ENCODE results near the gene TMEM242. TPM values are rescaled to one million over a fixed set of nuclear protein-coding genes. Genes with fewer than 3 reads are reported as not detected.
A peak's percentile ranks its signal among the peaks of the same experiment; 100 is the strongest.

The TMEM242 gene
- total and polyA plus RNA-seq, 10 donors = 3.7 to 16.0 (median 7.2) TPM

- no peak for DNase-seq
- intact Hi-C loops (cut with DNase I; ENCODE audit: low total_unique reads) = loop anchor here (10.0 kb wide), 1 partner anchor 58 kb away; the partner anchor contains the start of gene ZDHHC14
- WGBS, 5 donors = 24 to 55% (median 37%) methylated on average over 6 of the region's 6 CpGs
- TF ChIP-seq CTCF (IDR thresholded peaks at IDR 0.05 in 8 of 11, conservative IDR thresholded peaks at IDR 0.05 in 3 of 11) (no peak), POLR2A (IDR thresholded peaks at IDR 0.05) (no peak), POLR2AphosphoS5 (IDR thresholded peaks at IDR 0.05) (no peak)
- Histone ChIP-seq H3K36me3 (no peaks in the 10 kb centered on the region), H3K27me3 (replicated peaks in 1 of 7) (peaks cover 0 to 17% (median 0%) of the 10 kb centered on the region in 7 donors), H3K4me3 (no peak overlapping the region), H3K4me1 (peaks cover 7 to 27% (median 16%) of the 10 kb centered on the region in 6 donors), H3K9me3 (no peaks in the 10 kb centered on the region), H3K27ac (no peak overlapping the region)
Observed at GRCh38 chr6:157326979-157327378, 3.7 kb upstream of the TMEM242 start.

GRCh38 chr6:157325069-157325805, 1.9 kb upstream of the TMEM242 start:
- DNase-seq = no peak
- 61 to 85% (median 78%) methylated on average over 9 of the region's 9 CpGs for WGBS, 5 donors

GRCh38 chr6:157323966-157324300, 614 bp upstream of the TMEM242 start:
- Histone ChIP-seq H3K36me3 (peaks cover 0 to 18% (median 5%) of the 10 kb centered on the region in 6 donors), H3K27me3 (replicated peaks in 1 of 7) (peaks cover 0 to 7% (median 0%) of the 10 kb centered on the region in 7 donors), H3K9me3 (no peaks in the 10 kb centered on the region), H3K27ac (peak overlapping the region; percentile 67 to 94 (median 92)), H3K4me1 (peaks cover 12 to 42% (median 24%) of the 10 kb centered on the region in 6 donors), H3K4me3 (peak overlapping the region; percentile 72 to 96 (median 80))
- intact Hi-C loops (cut with DNase I; ENCODE audit: low total_unique reads) = loop anchor here (10.0 kb wide), 1 partner anchor 61 kb away; the partner anchor contains the start of gene ZDHHC14
- TF ChIP-seq POLR2AphosphoS5 (IDR thresholded peaks at IDR 0.05) (peak in 2 of 3 donors; percentile 11 to 71), POLR2A (IDR thresholded peaks at IDR 0.05) (peak in 1 of 3 donors; percentile 25), CTCF (IDR thresholded peaks at IDR 0.05 in 8 of 11, conservative IDR thresholded peaks at IDR 0.05 in 3 of 11) (no peak)
- 0 to 1% (median 1%) methylated on average over 20 of the region's 20 CpGs for WGBS, 5 donors
- DNase-seq = peak; percentile 89

More at GRCh38 chr6:157325069-157325805, 1.9 kb upstream of the TMEM242 start:
- H3K27me3 ChIP-seq (replicated peaks in 1 of 7) = peaks cover 0 to 9% (median 0%) of the 10 kb centered on the region in 7 donors
- intact Hi-C loops (cut with DNase I; ENCODE audit: low total_unique reads) = loop anchor here (10.0 kb wide), 1 partner anchor 60 kb away; the partner anchor contains the start of gene ZDHHC14
- no peak overlapping the region for H3K27ac ChIP-seq
- H3K36me3 ChIP-seq = peaks cover 0 to 8% (median 0%) of the 10 kb centered on the region in 6 donors
- no peaks in the 10 kb centered on the region for H3K9me3 ChIP-seq
- no peak overlapping the region for H3K4me3 ChIP-seq
- TF ChIP-seq CTCF (IDR thresholded peaks at IDR 0.05 in 8 of 11, conservative IDR thresholded peaks at IDR 0.05 in 3 of 11) = no peak
- no peak for TF ChIP-seq POLR2AphosphoS5 (IDR thresholded peaks at IDR 0.05)
- TF ChIP-seq POLR2A (IDR thresholded peaks at IDR 0.05) = no peak
- H3K4me1 ChIP-seq = peaks cover 12 to 37% (median 24%) of the 10 kb centered on the region in 6 donors

- H3K4me3 ChIP-seq = peak overlapping the region; percentile 72 to 96 (median 80)
- H3K4me1 ChIP-seq = peaks cover 12 to 42% (median 24%) of the 10 kb centered on the region in 6 donors
- WGBS, 5 donors = 2 to 4% (median 2%) methylated on average over 16 to 21 of the region's 21 CpGs
- peaks cover 0 to 7% (median 0%) of the 10 kb centered on the region in 7 donors for H3K27me3 ChIP-seq (replicated peaks in 1 of 7)
- no peak for DNase-seq
- H3K36me3 ChIP-seq = peaks cover 0 to 29% (median 15%) of the 10 kb centered on the region in 6 donors
- TF ChIP-seq CTCF (IDR thresholded peaks at IDR 0.05 in 8 of 11, conservative IDR thresholded peaks at IDR 0.05 in 3 of 11) (no peak), POLR2A (IDR thresholded peaks at IDR 0.05) (no peak), POLR2AphosphoS5 (IDR thresholded peaks at IDR 0.05) (no peak)
- intact Hi-C loops (cut with DNase I; ENCODE audit: low total_unique reads) = loop anchor here (10.0 kb wide), 1 partner anchor 62 kb away; the partner anchor contains the start of gene ZDHHC14
- H3K9me3 ChIP-seq = no peaks in the 10 kb centered on the region
- H3K27ac ChIP-seq = peak overlapping the region; percentile 67 to 94 (median 92)
Observed at GRCh38 chr6:157322792-157323254, 496 bp downstream of the TMEM242 start.

Data from spleen (tissue), 11 donors.